Renal cortical epithelial cell (primary cell): Measurements from ENCODE around the gene MICU2. TPM values are rescaled to one million over a fixed set of nuclear protein-coding genes. Genes with fewer than 3 reads are reported as not detected.

Experiments
- DNase-seq: peaks from one replicate; pipeline ENCODE4 v3.0.0-alpha.2; 2011; ENCODE audit warnings: low read depth
- total RNA-seq: library from RNA; depleted of rRNA; stranded (reverse); fragments of >200 nt; gene quantifications from 2 replicates; pipeline ENCODE4 v1.2.3, GENCODE V29; 2014

Gene MICU2
- total RNA-seq, 1 donor from 2014 or later = 140 TPM

- no peak for DNase-seq
These were observed 117.6 kb downstream of the MICU2 start for GRCh38 chr13:21486322-21486721.

GRCh38 chr13:21483748-21484147, 120.2 kb downstream of the MICU2 start:
- DNase-seq = no peak

- DNase-seq = no peak
These were observed 122.6 kb downstream of the MICU2 start for GRCh38 chr13:21481359-21481758.

- peak; percentile 81 for DNase-seq
These were observed 124.8 kb downstream of the MICU2 start for GRCh38 chr13:21478881-21479808.

- peak; percentile 70 for DNase-seq
These were observed 127.0 kb downstream of the MICU2 start for GRCh38 chr13:21476893-21477472.

GRCh38 chr13:21475115-21475514, 128.9 kb downstream of the MICU2 start:
- DNase-seq = no peak

- DNase-seq = no peak
These were observed 133.2 kb downstream of the MICU2 start for GRCh38 chr13:21470785-21471184.

GRCh38 chr13:21466527-21466926, 137.4 kb downstream of the MICU2 start:
- DNase-seq = no peak

GRCh38 chr13:21465710-21466160, 138.2 kb downstream of the MICU2 start:
- DNase-seq = no peak

- DNase-seq = no peak
These were observed 140.5 kb downstream of the MICU2 start for GRCh38 chr13:21463424-21463823.

GRCh38 chr13:21461131-21461530, 142.8 kb downstream of the MICU2 start:
- DNase-seq = no peak

- peak; percentile 27 for DNase-seq
These were observed 144.9 kb downstream of the MICU2 start, which contains the start of gene ZDHHC20 for GRCh38 chr13:21458813-21459701. ZDHHC20 (minus strand) TSS chr13:21459303; CDS start chr13:21459171, 132 bp downstream.

GRCh38 chr13:21458451-21458812, 145.5 kb downstream of the MICU2 start:
- peak; percentile 22 for DNase-seq

- DNase-seq = no peak
These were observed 150.4 kb downstream of the MICU2 start for GRCh38 chr13:21453387-21454081.

GRCh38 chr13:21450936-21451335, 153.0 kb downstream of the MICU2 start:
- DNase-seq = no peak

- DNase-seq = no peak
These were observed 157.3 kb downstream of the MICU2 start for GRCh38 chr13:21446656-21447055.

GRCh38 chr13:21445759-21446158, 158.2 kb downstream of the MICU2 start:
- no peak for DNase-seq

GRCh38 chr13:21443171-21443570, 160.8 kb downstream of the MICU2 start:
- no peak for DNase-seq
